Measurements from ENCODE around the gene BRIX1. TPM values are rescaled to one million over a fixed set of nuclear protein-coding genes. Genes with fewer than 3 reads are reported as not detected.

Gene BRIX1
- total and polyA plus RNA-seq, 9 of the 15 experiments (the other 6 are each of a cell fraction or from before 2014, with no cell fraction given) = 115 to 193 (median 159) TPM

DNA sequence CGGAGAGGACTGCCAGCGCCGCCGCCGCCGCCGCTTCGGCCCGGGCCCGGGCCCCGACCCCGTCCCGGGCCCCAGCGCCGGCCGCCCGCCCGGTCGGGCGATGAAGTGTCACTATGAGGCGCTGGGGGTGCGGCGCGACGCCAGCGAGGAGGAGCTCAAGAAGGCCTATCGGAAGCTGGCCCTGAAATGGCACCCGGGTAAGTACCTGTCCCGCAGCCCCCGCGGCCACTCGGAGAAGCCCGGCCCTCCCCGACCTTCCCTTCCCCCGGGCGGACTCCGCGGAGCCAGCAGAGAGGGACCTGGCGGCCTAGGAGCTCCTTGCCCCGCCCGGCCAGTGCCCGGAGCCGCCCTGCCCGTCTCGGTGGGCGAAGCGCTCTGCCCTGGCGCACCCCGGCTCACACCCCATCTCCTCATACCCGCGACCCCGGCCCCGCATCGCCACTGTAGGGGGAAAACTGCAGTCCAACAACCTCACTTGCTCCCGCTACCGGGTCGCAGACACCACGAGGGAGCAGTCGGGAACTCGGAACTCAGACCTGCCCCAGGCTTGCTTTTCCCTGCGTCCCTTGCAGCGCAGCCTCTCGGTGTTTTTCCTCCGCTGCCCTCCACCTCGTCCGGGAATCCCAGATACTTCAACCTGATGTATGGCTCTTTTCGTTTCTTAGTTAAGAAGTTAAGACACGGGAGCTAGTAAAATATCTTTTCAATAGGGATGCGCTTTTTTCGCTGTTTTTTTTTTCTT is 14.4 kb downstream of the BRIX1 start (continued):
- TF ChIP-seq POLR2AphosphoS5 (IDR thresholded peaks at IDR 0.05; ENCODE audit: control insufficient read depth, insufficient read depth, low read depth, low read length) = peak; percentile 31; the same call in 1 of the 2 replicates
- peak; percentile 61; the same call in 1 of the 2 replicates for TF ChIP-seq FOSL1 (tag; conservative IDR thresholded peaks at IDR 0.05)
- no peak for TF ChIP-seq SMARCB1 (IDR thresholded peaks at IDR 0.05; ENCODE audit: insufficient read length, low read depth)
- no peak for TF ChIP-seq REST (IDR thresholded peaks at IDR 0.05; ENCODE audit: borderline replicate concordance)
- TF ChIP-seq REST (CRISPR knock-in tag; IDR thresholded peaks at IDR 0.05; ENCODE audit: low read depth) = peak; percentile 56; the same call in 1 of the 2 replicates
- peak; percentile 64 for TF ChIP-seq TBP (optimal IDR thresholded peaks at IDR 0.05; ENCODE audit: low read depth, low read length)
- TF ChIP-seq YY1 (IDR thresholded peaks at IDR 0.05; ENCODE audit: borderline replicate concordance in 1 of 3, control insufficient read depth in 1 of 3, extremely low read depth in 1 of 3, insufficient read depth in 3 of 3, insufficient read length in 1 of 3, insufficient replicate concordance in 2 of 3, low read depth in 1 of 3, low read length in 2 of 3) = peak in 2 of 3 experiments; percentile 62 to 68
- TF ChIP-seq SIN3B (IDR thresholded peaks at IDR 0.05; ENCODE audit: low read depth) = 0 out of 2 replicates have a peak, but pooled peaks have one; percentile 36
- 0 out of 2 replicates have a peak, but pooled peaks have one; percentile 47 for TF ChIP-seq GATAD2A (IDR thresholded peaks at IDR 0.05)
- 0 out of 2 replicates have a peak, but pooled peaks have one; percentile 30 for TF ChIP-seq HLTF (IDR thresholded peaks at IDR 0.05)
- TF ChIP-seq ZFX (CRISPR knock-in tag; IDR thresholded peaks at IDR 0.05) = peak; percentile 90
- TF ChIP-seq, protein P1, sequence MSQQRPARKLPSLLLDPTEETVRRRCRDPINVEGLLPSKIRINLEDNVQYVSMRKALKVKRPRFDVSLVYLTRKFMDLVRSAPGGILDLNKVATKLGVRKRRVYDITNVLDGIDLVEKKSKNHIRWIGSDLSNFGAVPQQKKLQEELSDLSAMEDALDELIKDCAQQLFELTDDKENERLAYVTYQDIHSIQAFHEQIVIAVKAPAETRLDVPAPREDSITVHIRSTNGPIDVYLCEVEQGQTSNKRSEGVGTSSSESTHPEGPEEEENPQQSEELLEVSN (IDR thresholded peaks at IDR 0.05; ENCODE audit: borderline replicate concordance in 1 of 2, extremely low read depth in 1 of 2, insufficient read depth in 1 of 2, insufficient read length in 1 of 2, low read depth in 1 of 2, low read length in 1 of 2, poor library complexity in 1 of 2, severe bottlenecking in 1 of 2) = peak in 1 of 2 experiments; percentile 26
- TF ChIP-seq CBX3 (IDR thresholded peaks at IDR 0.05; ENCODE audit: borderline replicate concordance in 1 of 2, low read length in 2 of 2) = no peak
- peak; percentile 60 for TF ChIP-seq SUPT5H (IDR thresholded peaks at IDR 0.05)
- peak; percentile 65; the same call in 1 of the 2 replicates for TF ChIP-seq ZBTB17 (CRISPR knock-in tag; IDR thresholded peaks at IDR 0.05)
- TF ChIP-seq, protein P2, sequence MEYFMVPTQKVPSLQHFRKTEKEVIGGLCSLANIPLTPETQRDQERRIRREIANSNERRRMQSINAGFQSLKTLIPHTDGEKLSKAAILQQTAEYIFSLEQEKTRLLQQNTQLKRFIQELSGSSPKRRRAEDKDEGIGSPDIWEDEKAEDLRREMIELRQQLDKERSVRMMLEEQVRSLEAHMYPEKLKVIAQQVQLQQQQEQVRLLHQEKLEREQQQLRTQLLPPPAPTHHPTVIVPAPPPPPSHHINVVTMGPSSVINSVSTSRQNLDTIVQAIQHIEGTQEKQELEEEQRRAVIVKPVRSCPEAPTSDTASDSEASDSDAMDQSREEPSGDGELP (CRISPR knock-in tag; IDR thresholded peaks at IDR 0.05; ENCODE audit: borderline replicate concordance) = peak; percentile 67

Measured in K562 (cell line).